ENCODE data around the gene SCGB3A1.

DNA sequence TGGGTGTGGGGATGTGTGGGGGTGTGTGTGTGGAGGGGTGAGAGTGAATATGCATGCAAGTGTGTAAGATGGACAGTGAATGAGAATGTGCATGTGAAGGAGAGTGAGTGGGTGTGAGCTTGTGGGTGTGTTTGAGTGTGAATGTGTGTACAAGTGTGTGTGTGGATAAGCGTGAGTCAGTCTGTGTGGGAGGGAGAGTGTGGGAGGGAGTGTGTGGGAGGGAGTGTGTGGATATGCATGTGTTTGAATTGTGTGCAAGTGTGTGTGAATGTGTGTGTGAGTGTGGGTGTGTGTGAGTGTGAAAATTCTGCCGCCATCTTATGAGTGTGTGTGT lies 3.7 kb upstream of the SCGB3A1 start:
- TF ChIP-seq, protein P1, sequence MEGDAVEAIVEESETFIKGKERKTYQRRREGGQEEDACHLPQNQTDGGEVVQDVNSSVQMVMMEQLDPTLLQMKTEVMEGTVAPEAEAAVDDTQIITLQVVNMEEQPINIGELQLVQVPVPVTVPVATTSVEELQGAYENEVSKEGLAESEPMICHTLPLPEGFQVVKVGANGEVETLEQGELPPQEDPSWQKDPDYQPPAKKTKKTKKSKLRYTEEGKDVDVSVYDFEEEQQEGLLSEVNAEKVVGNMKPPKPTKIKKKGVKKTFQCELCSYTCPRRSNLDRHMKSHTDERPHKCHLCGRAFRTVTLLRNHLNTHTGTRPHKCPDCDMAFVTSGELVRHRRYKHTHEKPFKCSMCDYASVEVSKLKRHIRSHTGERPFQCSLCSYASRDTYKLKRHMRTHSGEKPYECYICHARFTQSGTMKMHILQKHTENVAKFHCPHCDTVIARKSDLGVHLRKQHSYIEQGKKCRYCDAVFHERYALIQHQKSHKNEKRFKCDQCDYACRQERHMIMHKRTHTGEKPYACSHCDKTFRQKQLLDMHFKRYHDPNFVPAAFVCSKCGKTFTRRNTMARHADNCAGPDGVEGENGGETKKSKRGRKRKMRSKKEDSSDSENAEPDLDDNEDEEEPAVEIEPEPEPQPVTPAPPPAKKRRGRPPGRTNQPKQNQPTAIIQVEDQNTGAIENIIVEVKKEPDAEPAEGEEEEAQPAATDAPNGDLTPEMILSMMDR (conservative IDR thresholded peaks at IDR 0.05) = no peak
- TF ChIP-seq ZFX (IDR thresholded peaks at IDR 0.05) = no peak

Data from C4-2B (cell line).